HCT116 (cell line): ENCODE data around the gene CCDC192. TPM values are rescaled to one million over a fixed set of nuclear protein-coding genes. Genes with fewer than 3 reads are reported as not detected.

Experiments
- ATAC-seq: fragments of 200-7000 bp; cut with Tn5 transposase; 2 replicates; pipeline ENCODE4 v1.9.1; 2020; ENCODE audit warnings: mild to moderate bottlenecking, moderate library complexity
- BruUV-seq: library from RNA; stranded (reverse); fragments of 400-500 nt; replicated peaks from 2 replicates; lab custom pipeline; 2021; lab: Mats Ljungman, UMichigan
- CTCF ChIA-PET: fragments of 300-600 bp; sonication (Branson Sonifier 250); formaldehyde crosslinking; loops from one replicate; lab custom pipeline; 2021; ENCODE audit warnings: antibody characterized with exemption; lab: Charles Lee
- POLR2A ChIA-PET: fragments of 300-600, 350-600 bp; sonication (Branson Sonifier 250); formaldehyde crosslinking; loops from one replicate; lab custom pipeline; 2021; ENCODE audit warnings: antibody characterized with exemption; lab: Charles Lee
- RAD21 ChIA-PET, 2 experiments: fragments of 300-600 bp; sonication (Branson Sonifier 250); formaldehyde crosslinking; loops; one replicate each; lab custom pipeline; 2023; ENCODE audit warnings: low total read pairs in 2 of 2; ENCODE audit not compliant: uncharacterized antibody in 2 of 2, unreplicated experiment in 2 of 2, low non-redundant PET in 1 of 2; lab: Charles Lee
- DNase-seq: peaks from one replicate; pipeline ENCODE4 v3.0.0-alpha.2; 2010; ENCODE audit warnings: low read depth, low spot score
- H2AFZ ChIP-seq: fragments of 200-600 bp; shearing (Covaris generic), sonication (generic); 2 replicates; pipeline ENCODE4 v1.6.1; 2017; ENCODE audit warnings: low read depth, mixed run types, mixed read lengths, antibody characterized with exemption, low read length; ENCODE audit not compliant: poor library complexity, severe bottlenecking
- H3K27ac ChIP-seq: 2 replicates; pipeline ENCODE4 v1.5.1; 2012; ENCODE audit warnings: low read depth, low read length
- H3K27me3 ChIP-seq: fragments of 200-600 bp; sonication (generic); 2 replicates; pipeline ENCODE4 v1.6.1; 2016; ENCODE audit warnings: mixed run types, low read length, mixed read lengths; ENCODE audit not compliant: insufficient read depth
- H3K36me3 ChIP-seq, 2 experiments: fragments of 200-500 bp in 1 of 2; fragments of 200-600 bp in 1 of 2; sonication (Bioruptor generic) in 1 of 2; sonication (generic) in 1 of 2; 2 replicates each; pipeline versions ENCODE4 v1.5.1 to v1.6.1; 2014 to 2016; ENCODE audit warnings: low read length in 2 of 2, inconsistent platforms in 1 of 2, mixed read lengths in 1 of 2, mixed run types in 1 of 2; ENCODE audit not compliant: insufficient read depth in 2 of 2, control insufficient read depth in 1 of 2
- H3K4me1 ChIP-seq, 2 experiments: fragments of 200-600 bp in 1 of 2; sonication (generic) in 1 of 2; 2 replicates each; pipeline versions ENCODE4 v1.5.1 to v1.6.1; 2012 to 2017; ENCODE audit warnings: low read length in 2 of 2, inconsistent platforms in 1 of 2, mild to moderate bottlenecking in 1 of 2, mixed read lengths in 1 of 2, mixed run types in 1 of 2, moderate library complexity in 1 of 2; ENCODE audit not compliant: insufficient read depth in 2 of 2, control insufficient read depth in 1 of 2
- H3K4me2 ChIP-seq: fragments of 200-600 bp; sonication (generic); 2 replicates; pipeline ENCODE4 v1.6.1; 2017; ENCODE audit warnings: mixed run types, low read length, mixed read lengths
- H3K4me3 ChIP-seq, 2 experiments: fragments of 200-600 bp in 1 of 2; sonication (generic) in 1 of 2; replicated peaks in 1 of 2; 2 replicates each; pipeline ENCODE4 v1.5.1; 2011 to 2016; ENCODE audit warnings: low read length in 2 of 2, control low read depth in 1 of 2, low read depth in 1 of 2, mild to moderate bottlenecking in 1 of 2, mixed read lengths in 1 of 2, mixed run types in 1 of 2
- H3K79me2 ChIP-seq: fragments of 200-600 bp; sonication (generic); 2 replicates; pipeline ENCODE4 v1.6.1; 2017; ENCODE audit warnings: mild to moderate bottlenecking, mixed run types, low read length, moderate library complexity, mixed read lengths; ENCODE audit not compliant: insufficient read depth
- H3K9ac ChIP-seq: fragments of 200-600 bp; sonication (generic); 2 replicates; pipeline ENCODE4 v1.6.1; 2016; ENCODE audit warnings: low read length, mixed read lengths
- H3K9me2 ChIP-seq: fragments of 200-600 bp; sonication (generic), shearing (Covaris generic); 2 replicates; pipeline ENCODE4 v1.6.1; 2017; ENCODE audit warnings: mixed run types, mild to moderate bottlenecking, moderate library complexity; ENCODE audit not compliant: insufficient read depth
- H3K9me3 ChIP-seq, 2 experiments: fragments of 200-500 bp in 1 of 2; fragments of 200-600 bp in 1 of 2; sonication (Bioruptor generic) in 1 of 2; sonication (generic) in 1 of 2; 2 replicates each; pipeline ENCODE4 v1.6.1; 2014 to 2017; ENCODE audit warnings: low read length in 2 of 2, mixed read lengths in 2 of 2, inconsistent platforms in 1 of 2, low read depth in 1 of 2, mild to moderate bottlenecking in 1 of 2, mixed run types in 1 of 2, moderate library complexity in 1 of 2; ENCODE audit not compliant: control insufficient read depth in 1 of 2, insufficient read depth in 1 of 2
- H4K20me1 ChIP-seq: fragments of 200-600 bp; sonication (generic), shearing (Covaris generic); 2 replicates; pipeline ENCODE4 v1.6.1; 2017; ENCODE audit warnings: mixed run types, mild to moderate bottlenecking, moderate library complexity; ENCODE audit not compliant: insufficient read depth
- ATF3 ChIP-seq: IDR thresholded peaks from 2 replicates; pipeline ENCODE4 v1.6.1; 2012
- CEBPB ChIP-seq: IDR thresholded peaks from 2 replicates; pipeline ENCODE4 v1.6.1; 2012; ENCODE audit warnings: low read depth
- EGR1 ChIP-seq: IDR thresholded peaks from 2 replicates; pipeline ENCODE4 v1.6.1; 2012; ENCODE audit warnings: low read depth
- ELF1 ChIP-seq: IDR thresholded peaks from 2 replicates; pipeline ENCODE4 v1.6.1; 2012; ENCODE audit warnings: low read depth, borderline replicate concordance
- EZH2 ChIP-seq: fragments of 200-600 bp; sonication (generic); IDR thresholded peaks from 2 replicates; pipeline ENCODE4 v1.6.1; 2017; ENCODE audit warnings: antibody characterized with exemption, mixed run types
- EZH2phosphoT487 ChIP-seq: fragments of 200-600 bp; IDR thresholded peaks from 2 replicates; pipeline ENCODE4 v1.6.1; 2018; ENCODE audit warnings: antibody characterized with exemption, borderline replicate concordance
- FOSL1 ChIP-seq: IDR thresholded peaks from 2 replicates; pipeline ENCODE4 v1.6.1; 2012; ENCODE audit warnings: low read depth
- JUND ChIP-seq: IDR thresholded peaks from 2 replicates; pipeline ENCODE4 v1.6.1; 2012
- POLR2A ChIP-seq: IDR thresholded peaks from 2 replicates; pipeline ENCODE4 v1.7.0; 2011; ENCODE audit warnings: borderline replicate concordance; ENCODE audit not compliant: insufficient read depth, insufficient read length; ENCODE audit errors: extremely low read depth
- POLR2AphosphoS5 ChIP-seq: IDR thresholded peaks from 2 replicates; pipeline ENCODE4 v1.6.1; 2011; ENCODE audit warnings: mild to moderate bottlenecking, low read depth, low read length, moderate library complexity
- RAD21 ChIP-seq: IDR thresholded peaks from 2 replicates; pipeline ENCODE4 v1.6.1; 2012; ENCODE audit warnings: low read depth, mild to moderate bottlenecking
- REST ChIP-seq: IDR thresholded peaks from 2 replicates; pipeline ENCODE4 v1.6.1; 2012; ENCODE audit warnings: low read depth
- SIN3A ChIP-seq: IDR thresholded peaks from 2 replicates; pipeline ENCODE4 v1.6.1; 2012; ENCODE audit warnings: low read depth
- TCF7L2 ChIP-seq: IDR thresholded peaks from 2 replicates; pipeline ENCODE4 v1.7.0; 2011; ENCODE audit warnings: borderline replicate concordance, inconsistent platforms; ENCODE audit not compliant: insufficient read depth, insufficient read length; ENCODE audit errors: extremely low read depth
- YY1 ChIP-seq: IDR thresholded peaks from 2 replicates; pipeline ENCODE4 v1.6.1; 2011; ENCODE audit warnings: low read length, low read depth, moderate library complexity, mild to moderate bottlenecking; ENCODE audit not compliant: insufficient replicate concordance; ENCODE audit errors: extremely low read depth
- ZNF274 ChIP-seq: fragments of 200-500 bp; sonication (Bioruptor generic); IDR thresholded peaks from 2 replicates; pipeline ENCODE4 v1.6.1; 2014; ENCODE audit warnings: mild to moderate bottlenecking, low read depth, low read length, inconsistent platforms
- intact Hi-C: fragments of 100-400 bp; cut with micrococcal nuclease; formaldehyde crosslinking; loops from 2 replicates; pipeline ENCODE4 v1.10.0; 2022
- total RNA-seq: library from RNA; stranded (reverse); gene quantifications from one replicate; pipeline ENCODE4 v1.2.1, GENCODE V29; 2021; ENCODE audit not compliant: unreplicated experiment
- TF ChIP-seq, protein P1 (sequence below), 3 experiments: fragments of 200-600 bp in 1 of 3; sonication (generic) in 1 of 3; IDR thresholded peaks in 2 of 3; conservative IDR thresholded peaks in 1 of 3; 2 replicates each; pipeline ENCODE4 v1.5.1; 2012 to 2017; ENCODE audit warnings: low read depth in 2 of 3, low read length in 2 of 3, antibody characterized with exemption in 1 of 3, borderline replicate concordance in 1 of 3, control low read depth in 1 of 3, mild to moderate bottlenecking in 1 of 3, mixed read lengths in 1 of 3, mixed run types in 1 of 3, moderate library complexity in 1 of 3; ENCODE audit not compliant: insufficient read depth in 1 of 3

Gene CCDC192
- total RNA-seq, 1 experiment from 2014 or later = not detected

DNA sequence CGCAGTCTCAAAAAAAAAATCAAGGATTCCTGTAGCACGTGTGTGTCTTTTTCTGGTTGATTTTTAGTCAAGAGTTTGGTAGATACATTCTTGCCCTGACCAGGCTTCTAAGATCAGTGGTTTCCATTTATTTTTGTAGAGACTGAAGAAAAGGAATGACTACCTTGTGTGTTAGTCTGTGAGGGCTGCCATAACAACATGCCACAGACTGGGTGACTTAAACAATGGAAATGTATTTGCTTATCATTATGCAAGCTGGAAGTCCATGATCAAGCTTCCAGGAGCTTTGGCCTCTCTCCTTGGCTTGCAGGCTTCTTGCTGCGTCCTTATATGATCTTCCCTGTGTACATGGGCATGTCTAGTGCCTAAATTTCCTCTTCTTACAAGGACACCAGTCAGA, 127.0 kb downstream of the CCDC192 start:
- ChIA-PET POLR2A (no interaction called here), RAD21 (no interaction called here), CTCF (no interaction called here)
- Histone ChIP-seq H2AFZ (no peak overlapping the region), H3K4me1 (no peaks in the 10 kb centered on the region), H3K4me3 (no peak overlapping the region), H3K9me3 (no peaks in the 10 kb centered on the region), H4K20me1 (no peaks in the 10 kb centered on the region), H3K79me2 (no peaks in the 10 kb centered on the region), H3K9ac (no peak overlapping the region), H3K9me2 (no peaks in the 10 kb centered on the region), H3K27me3 (no peaks in the 10 kb centered on the region), H3K36me3 (no peaks in the 10 kb centered on the region), H3K27ac (no peak overlapping the region), H3K4me2 (no peak overlapping the region)
- ATAC-seq = no peak
- no peak for DNase-seq
- TF ChIP-seq POLR2A = no peak
- no peak for TF ChIP-seq JUND
- no peak for TF ChIP-seq ZNF274
- TF ChIP-seq EZH2 = no peak
- no peak for TF ChIP-seq YY1
- no peak for TF ChIP-seq TCF7L2
- no peak for TF ChIP-seq REST
- TF ChIP-seq ELF1 = no peak
- TF ChIP-seq, protein P1, sequence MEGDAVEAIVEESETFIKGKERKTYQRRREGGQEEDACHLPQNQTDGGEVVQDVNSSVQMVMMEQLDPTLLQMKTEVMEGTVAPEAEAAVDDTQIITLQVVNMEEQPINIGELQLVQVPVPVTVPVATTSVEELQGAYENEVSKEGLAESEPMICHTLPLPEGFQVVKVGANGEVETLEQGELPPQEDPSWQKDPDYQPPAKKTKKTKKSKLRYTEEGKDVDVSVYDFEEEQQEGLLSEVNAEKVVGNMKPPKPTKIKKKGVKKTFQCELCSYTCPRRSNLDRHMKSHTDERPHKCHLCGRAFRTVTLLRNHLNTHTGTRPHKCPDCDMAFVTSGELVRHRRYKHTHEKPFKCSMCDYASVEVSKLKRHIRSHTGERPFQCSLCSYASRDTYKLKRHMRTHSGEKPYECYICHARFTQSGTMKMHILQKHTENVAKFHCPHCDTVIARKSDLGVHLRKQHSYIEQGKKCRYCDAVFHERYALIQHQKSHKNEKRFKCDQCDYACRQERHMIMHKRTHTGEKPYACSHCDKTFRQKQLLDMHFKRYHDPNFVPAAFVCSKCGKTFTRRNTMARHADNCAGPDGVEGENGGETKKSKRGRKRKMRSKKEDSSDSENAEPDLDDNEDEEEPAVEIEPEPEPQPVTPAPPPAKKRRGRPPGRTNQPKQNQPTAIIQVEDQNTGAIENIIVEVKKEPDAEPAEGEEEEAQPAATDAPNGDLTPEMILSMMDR (IDR thresholded peaks at IDR 0.05 in 2 of 3, conservative IDR thresholded peaks at IDR 0.05 in 1 of 3; ENCODE audit: borderline replicate concordance in 1 of 3, insufficient read depth in 1 of 3, low read depth in 2 of 3, low read length in 2 of 3) = no peak
- TF ChIP-seq EZH2phosphoT487 = no peak
- no peak for TF ChIP-seq POLR2AphosphoS5
- TF ChIP-seq RAD21 = no peak
- no peak for TF ChIP-seq FOSL1
- no peak for TF ChIP-seq ATF3
- TF ChIP-seq SIN3A = no peak
- TF ChIP-seq CEBPB = no peak
- no peak for TF ChIP-seq EGR1
- intact Hi-C loops = no loop called here
- no TSS peak for BruUV-seq
